Colonic mucosa (tissue), 4 donors: Measurements from ENCODE around the gene KLHL17. TPM values are rescaled to one million over a fixed set of nuclear protein-coding genes. Genes with fewer than 3 reads are reported as not detected.

Experiments
- DNase-seq: peaks from one replicate; pipeline ENCODE4 v3.0.0-alpha.2; 2020
- H3K27ac ChIP-seq: fragments of 200-600 bp; one replicate; pipeline ENCODE4 v1.8.0; 2021
- H3K27me3 ChIP-seq: fragments of 200-600 bp; one replicate; pipeline ENCODE4 v1.8.0; 2021
- H3K36me3 ChIP-seq: fragments of 200-600 bp; one replicate; pipeline ENCODE4 v1.8.0; 2021
- H3K4me1 ChIP-seq: fragments of 200-600 bp; one replicate; pipeline ENCODE4 v1.8.0; 2021; ENCODE audit warnings: mild to moderate bottlenecking
- H3K4me3 ChIP-seq: fragments of 200-600 bp; one replicate; pipeline ENCODE4 v1.8.0; 2021
- H3K9ac ChIP-seq, 2 donors: one replicate each; pipeline ENCODE4 v1.7.0; 2013; ENCODE audit warnings: control low read depth in 2 of 2, low read depth in 2 of 2, low read length in 2 of 2
- H3K9me3 ChIP-seq: fragments of 200-600 bp; one replicate; pipeline ENCODE4 v1.8.0; 2021
- CTCF ChIP-seq: fragments of 200-600 bp; IDR thresholded peaks from one replicate; pipeline ENCODE4 v1.8.0; 2022; ENCODE audit warnings: antibody characterized with exemption, mild to moderate bottlenecking
- intact Hi-C: fragments of 100-400 bp; cut with DNase I; formaldehyde crosslinking; loops from one replicate; pipeline ENCODE4 v1.14.1; 2022
- total RNA-seq, 2 donors: library from RNA; stranded (reverse); fragmentation: NEBNext Ultra II Directional in 1 of 2; extraction: Animal tissue kit (Norgen Biotek cat#: 25700) in 1 of 2; gene quantifications; one replicate each; pipeline ENCODE4 v1.2.1, GENCODE V29; 2021
- donor health status: healthy.
- donor health status: DM: no; HTN: no; CAD: no.
- donor health status: DM: no; HTN: no; CAD: no.

KLHL17 gene
- total RNA-seq, 2 donors from 2014 or later: 9.9 to 16.7 TPM

GRCh38 chr1:953524-954320 is 6.7 kb upstream of the KLHL17 start:
- no peak for TF ChIP-seq CTCF
- Histone ChIP-seq H3K27me3 (no peaks in the 10 kb centered on the region), H3K9ac (no peak overlapping the region), H3K4me3 (no peak overlapping the region), H3K27ac (no peak overlapping the region), H3K9me3 (no peaks in the 10 kb centered on the region), H3K4me1 (no peaks in the 10 kb centered on the region), H3K36me3 (peaks cover 11% of the 10 kb centered on the region)
- no peak for DNase-seq
- intact Hi-C loops: no loop called here

- TF ChIP-seq CTCF: no peak
- intact Hi-C loops: no loop called here
Measured at GRCh38 chr1:954927-955326, 5.5 kb upstream of the KLHL17 start.

GRCh38 chr1:955474-955873 is 4.9 kb upstream of the KLHL17 start:
- no peak overlapping the region for H3K9ac ChIP-seq
- intact Hi-C loops: no loop called here
- no peak for TF ChIP-seq CTCF
- no peak overlapping the region for H3K4me3 ChIP-seq
- H3K27ac ChIP-seq: no peak overlapping the region
- H3K4me1 ChIP-seq: no peaks in the 10 kb centered on the region
- H3K27me3 ChIP-seq: no peaks in the 10 kb centered on the region
- H3K36me3 ChIP-seq: peaks cover 11% of the 10 kb centered on the region
- H3K9me3 ChIP-seq: no peaks in the 10 kb centered on the region
- no peak for DNase-seq

More at GRCh38 chr1:954927-955326, 5.5 kb upstream of the KLHL17 start:
- H3K27ac ChIP-seq: no peak overlapping the region
- H3K27me3 ChIP-seq: no peaks in the 10 kb centered on the region
- H3K4me3 ChIP-seq: no peak overlapping the region
- no peak for DNase-seq
- H3K9ac ChIP-seq: no peak overlapping the region
- no peaks in the 10 kb centered on the region for H3K9me3 ChIP-seq
- peaks cover 11% of the 10 kb centered on the region for H3K36me3 ChIP-seq
- H3K4me1 ChIP-seq: no peaks in the 10 kb centered on the region

GRCh38 chr1:956636-957035 is 3.7 kb upstream of the KLHL17 start:
- Histone ChIP-seq H3K27me3 (no peaks in the 10 kb centered on the region), H3K36me3 (peaks cover 11% of the 10 kb centered on the region), H3K4me3 (no peak overlapping the region), H3K9ac (no peak overlapping the region), H3K27ac (no peak overlapping the region), H3K4me1 (no peaks in the 10 kb centered on the region), H3K9me3 (no peaks in the 10 kb centered on the region)
- TF ChIP-seq CTCF: no peak
- no peak for DNase-seq
- intact Hi-C loops: no loop called here

GRCh38 chr1:958823-959730 is 1.3 kb upstream of the KLHL17 start, which contains the start of gene NOC2L:
TSS of gene NOC2L (minus strand) at chr1:959256. CDS start at chr1:959240, 16 bp downstream.
- Histone ChIP-seq H3K4me1 (no peaks in the 10 kb centered on the region), H3K27me3 (no peaks in the 10 kb centered on the region), H3K4me3 (peak within 1 kb of the TSS; percentile 97), H3K36me3 (no peaks in the 10 kb centered on the region), H3K9ac (peak within 1 kb of the TSS; percentile 77 to 88), H3K9me3 (no peaks in the 10 kb centered on the region), H3K27ac (no peak within 1 kb of the TSS)
- peak; percentile 96 for DNase-seq
- TF ChIP-seq CTCF: no peak
- intact Hi-C loops: no loop called here
